Stimulated activated CD8-positive, alpha-beta memory T cell treated with anti-CD3 and anti-CD28 coated beads, Interleukin-7, amount 100 ng/mL, for 48 hours (primary cell): ENCODE measurements around the gene KATNAL1.
A peak's percentile ranks its signal among the peaks of the same experiment; 100 is the strongest.
"Not testable (repeated sequence)": the region's sequence is repeated elsewhere in the genome, so short reads cannot be mapped to it uniquely, and the experiment has no call there.

Source experiments
- DNase-seq, 2 donors: peaks; one replicate each; pipeline ENCODE4 v3.0.0-alpha.2; 2020; ENCODE audit warnings: low read depth in 1 of 2; ENCODE audit errors: extremely low read depth in 1 of 2

KATNAL1 gene

DNA sequence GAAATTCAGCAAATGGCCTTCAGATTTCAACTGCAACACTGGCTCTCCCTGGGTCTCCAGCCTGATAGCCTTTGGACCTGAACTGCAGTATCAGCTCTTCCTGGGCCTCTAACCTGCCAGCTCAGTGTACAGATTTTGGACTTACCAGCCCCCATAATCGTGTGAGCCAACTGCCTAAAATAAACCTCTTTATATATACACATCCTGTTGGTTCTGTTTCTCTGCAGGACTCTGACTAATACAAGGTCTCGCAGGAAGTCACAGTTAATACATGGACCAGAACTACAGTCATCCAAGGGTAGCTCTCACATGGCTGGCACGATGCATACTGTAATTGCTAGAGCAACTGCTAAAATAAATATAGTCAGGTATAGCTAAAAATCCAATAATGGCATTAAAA lies 85.1 kb downstream of the KATNAL1 start:
- DNase-seq: no peak

DNA sequence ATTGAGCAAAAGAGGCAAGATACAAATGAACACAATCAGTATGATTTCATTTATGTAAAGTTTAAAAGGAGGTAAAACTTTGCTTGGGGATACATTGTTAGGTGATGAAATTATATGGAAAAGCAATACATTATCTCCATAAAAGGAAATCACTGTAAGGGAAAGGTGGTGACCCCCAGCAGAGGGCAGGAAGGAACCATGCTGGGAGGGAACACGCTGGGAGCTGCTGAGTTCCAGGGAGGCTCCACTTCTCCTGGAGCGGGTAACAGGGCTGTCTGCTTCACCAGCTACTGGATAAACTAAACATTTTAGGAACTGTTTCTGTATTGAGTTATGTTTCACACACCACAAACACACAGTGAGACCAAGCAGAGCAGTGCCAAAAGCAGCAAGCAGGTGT lies 91.2 kb downstream of the KATNAL1 start:
- DNase-seq: no peak

DNA sequence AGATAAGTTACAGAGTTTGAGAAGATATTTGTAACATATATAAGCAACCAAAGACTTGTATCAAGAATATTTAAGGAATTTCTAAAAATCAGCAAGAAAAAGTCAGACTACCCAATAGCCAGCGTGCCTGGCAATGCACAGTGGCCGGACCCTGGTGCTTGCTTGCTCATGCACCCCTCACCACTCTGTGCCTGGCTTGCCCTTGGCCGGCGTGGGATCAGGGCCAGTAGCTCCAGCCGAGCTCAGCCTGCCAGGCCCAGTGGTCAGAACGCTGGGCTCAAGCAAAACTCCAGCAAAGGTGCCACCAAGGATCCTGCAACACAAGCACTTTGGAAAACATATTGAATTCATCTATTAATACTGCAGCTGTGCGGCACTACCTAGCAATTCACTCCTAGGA lies 95.1 kb downstream of the KATNAL1 start:
- DNase-seq: no peak

DNA sequence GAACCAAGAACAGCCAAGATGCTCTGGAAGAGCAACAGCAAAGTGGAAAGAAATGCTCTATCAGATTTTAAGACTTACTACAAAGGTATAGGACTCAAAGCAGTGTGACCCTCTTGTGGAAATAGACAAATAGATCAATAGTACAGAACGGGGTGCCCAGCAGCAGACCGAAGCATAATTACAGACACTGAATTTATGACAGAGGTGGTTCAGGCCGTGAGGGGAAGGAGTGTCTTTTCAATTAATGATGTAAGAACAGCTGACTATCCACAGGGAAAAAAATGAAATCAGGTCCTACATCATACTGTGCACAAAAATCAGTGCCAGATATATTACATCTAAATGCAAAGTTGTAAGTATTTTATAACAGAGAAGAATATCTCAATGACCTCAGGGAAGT lies 95.6 kb downstream of the KATNAL1 start:
- no peak for DNase-seq

DNA sequence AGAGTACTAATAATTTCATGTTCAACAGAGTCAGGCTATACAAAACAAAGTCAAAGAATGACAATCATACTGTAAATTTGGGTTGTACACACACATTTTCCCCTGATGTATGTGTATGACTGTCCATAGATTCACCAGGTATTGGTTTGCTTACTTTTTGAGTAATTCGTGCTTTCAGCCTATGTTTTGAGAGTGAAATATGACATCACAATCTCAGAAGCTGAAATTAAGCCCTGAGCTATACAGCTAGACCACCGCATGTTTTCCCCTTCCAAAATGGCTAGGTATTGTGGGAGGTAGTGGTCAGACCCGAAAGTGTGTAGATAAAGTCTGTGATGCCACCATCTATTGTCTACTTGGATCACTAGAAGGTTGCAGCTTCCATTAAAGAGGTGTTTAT lies 102.8 kb downstream of the KATNAL1 start:
- DNase-seq: peak in 1 of 2 donors; percentile 27

DNA sequence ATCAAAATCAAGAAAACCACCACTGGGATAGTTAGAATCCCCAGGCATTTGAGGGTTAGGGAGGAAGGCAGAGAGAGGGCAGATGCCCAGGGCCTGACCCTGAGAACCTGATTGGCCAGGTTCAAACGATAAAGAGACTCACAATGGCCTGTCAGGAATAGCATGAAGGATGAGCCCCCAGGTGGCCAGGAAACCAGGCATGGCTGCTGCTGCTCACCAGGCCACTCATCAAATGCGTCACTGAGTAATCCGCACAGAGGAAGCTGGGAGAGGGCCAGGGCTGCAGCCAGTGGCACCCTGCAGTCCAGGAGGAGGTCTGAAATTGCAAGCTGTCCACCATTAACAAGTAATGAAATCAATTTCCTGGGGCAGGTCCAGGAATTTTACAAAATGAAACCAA lies 111.3 kb downstream of the KATNAL1 start:
- DNase-seq: no peak

DNA sequence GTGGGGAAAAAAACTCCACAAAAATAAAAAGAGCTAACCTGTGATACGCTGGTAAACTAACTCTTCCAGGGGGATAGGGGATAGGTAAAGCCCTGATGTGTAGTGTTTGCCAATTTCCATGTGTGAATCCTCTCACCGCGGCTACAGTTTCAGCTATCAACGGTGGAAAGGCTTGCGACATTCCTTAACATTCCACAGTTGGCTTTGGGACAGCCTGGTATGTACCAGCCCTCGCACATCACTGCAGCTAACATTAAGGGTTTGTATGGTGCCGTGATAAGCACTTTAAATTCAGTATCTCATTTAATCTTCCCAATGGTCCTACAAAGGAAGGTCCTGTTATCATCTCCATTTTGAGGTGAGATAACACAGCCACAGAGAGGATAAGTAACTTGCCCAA lies 112.4 kb downstream of the KATNAL1 start:
- no peak for DNase-seq

DNA sequence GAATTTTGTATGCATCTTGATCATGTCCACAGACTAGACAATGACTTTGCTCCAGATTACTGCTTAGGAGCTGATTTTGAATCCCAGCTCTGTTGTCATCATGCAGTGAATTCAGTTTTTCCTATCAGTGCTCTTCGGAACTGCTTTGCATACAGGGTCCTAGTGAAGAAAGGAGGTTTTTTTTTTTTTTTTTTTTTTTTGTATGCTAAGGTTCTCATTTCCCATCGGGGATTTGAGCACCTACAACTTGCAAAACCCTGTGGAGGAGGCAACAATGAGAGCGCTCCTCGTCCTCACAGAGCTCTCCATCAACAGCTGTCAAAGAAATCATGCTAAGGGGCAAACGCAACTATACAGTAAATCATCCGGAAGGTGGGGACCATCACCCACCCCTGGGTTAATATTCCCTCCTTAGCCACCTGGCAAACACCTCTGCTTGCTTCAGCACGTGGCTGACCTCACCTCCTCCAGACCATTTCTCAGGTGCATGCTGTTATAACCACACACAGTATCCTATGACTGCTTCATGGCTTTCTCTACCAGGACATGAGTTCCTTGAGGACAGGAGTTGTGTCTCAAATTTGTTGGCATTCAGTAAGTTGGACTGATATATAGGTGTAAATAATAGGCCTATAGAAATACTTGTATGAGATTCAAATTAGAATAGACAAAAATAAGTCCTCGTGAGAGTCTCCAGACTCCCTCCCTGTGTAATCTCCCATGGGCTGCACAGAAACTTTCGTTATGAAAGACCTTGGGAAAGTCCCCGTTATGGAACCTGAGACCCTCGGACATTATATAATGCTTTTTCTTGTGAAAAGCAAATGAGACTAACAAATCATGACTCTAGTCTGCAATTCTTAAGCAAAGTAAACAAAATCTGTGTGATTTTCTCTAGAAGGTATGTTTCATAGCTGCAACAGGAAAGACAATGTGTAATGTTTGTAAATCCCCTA lies 113.8 kb downstream of the KATNAL1 start:
- DNase-seq: no peak

DNA sequence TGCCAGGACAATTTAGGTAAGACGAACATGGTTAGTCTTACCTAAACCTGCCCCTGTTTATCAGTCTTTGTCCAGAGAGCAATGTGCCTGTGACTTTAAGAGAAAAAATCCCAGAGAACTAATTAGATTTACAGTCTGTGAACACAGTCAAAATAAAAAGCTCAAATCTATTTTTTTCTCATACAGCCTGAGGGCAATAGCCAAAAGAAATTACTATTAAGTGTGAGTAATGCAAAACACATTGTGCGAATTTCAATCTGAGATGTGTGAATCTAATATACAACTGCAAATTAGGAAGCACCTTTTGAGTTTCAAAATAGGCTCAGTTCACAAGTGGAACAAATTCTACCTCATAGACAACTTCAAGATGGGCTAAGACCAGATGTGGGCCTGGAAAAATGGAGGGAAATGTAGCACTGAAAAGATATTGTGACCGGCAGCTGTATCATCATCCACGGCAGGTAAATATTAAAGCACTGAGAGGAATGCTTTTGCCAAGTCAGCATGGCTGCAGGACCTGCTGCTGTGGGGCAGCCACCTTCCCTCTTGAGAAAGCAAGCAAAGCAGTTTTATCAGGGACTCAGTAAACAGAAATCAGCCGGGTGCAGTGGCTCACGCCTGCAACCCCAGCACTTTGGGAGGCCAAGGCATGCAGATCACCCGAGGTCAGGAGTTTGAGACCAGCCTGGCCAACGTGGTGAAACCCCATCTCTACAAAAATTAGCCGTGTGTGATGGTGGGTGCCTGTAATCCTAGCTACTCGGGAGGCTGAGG lies 114.8 kb downstream of the KATNAL1 start:
- DNase-seq: no peak

DNA sequence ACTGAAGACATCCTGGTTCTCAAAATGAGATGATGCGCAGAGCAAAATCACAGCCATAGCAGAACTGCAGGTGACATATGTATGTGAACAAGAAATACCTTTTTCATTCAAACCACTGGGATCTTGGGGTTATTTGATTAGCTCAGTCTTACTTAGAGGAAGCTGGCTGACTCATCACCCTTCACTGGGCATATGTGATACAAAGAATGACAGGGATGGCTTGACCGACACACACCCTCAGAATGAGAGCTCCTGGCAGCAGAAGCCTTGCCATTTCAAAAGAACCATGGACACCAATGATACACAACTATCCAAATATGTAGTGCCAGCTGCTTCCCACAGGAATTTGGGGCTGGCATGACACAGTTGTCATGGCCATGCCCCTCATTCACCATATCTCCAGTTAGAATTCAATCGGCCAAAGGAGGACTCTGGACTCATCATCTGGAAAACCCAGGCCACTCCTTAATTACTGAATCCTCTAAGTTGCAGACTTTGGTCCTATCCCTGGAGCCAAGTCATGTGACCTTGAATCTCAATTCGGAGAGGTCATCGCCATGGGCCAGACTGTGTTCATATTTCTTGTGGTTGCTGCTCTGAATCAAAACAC lies 115.8 kb downstream of the KATNAL1 start:
- DNase-seq: no peak

DNA sequence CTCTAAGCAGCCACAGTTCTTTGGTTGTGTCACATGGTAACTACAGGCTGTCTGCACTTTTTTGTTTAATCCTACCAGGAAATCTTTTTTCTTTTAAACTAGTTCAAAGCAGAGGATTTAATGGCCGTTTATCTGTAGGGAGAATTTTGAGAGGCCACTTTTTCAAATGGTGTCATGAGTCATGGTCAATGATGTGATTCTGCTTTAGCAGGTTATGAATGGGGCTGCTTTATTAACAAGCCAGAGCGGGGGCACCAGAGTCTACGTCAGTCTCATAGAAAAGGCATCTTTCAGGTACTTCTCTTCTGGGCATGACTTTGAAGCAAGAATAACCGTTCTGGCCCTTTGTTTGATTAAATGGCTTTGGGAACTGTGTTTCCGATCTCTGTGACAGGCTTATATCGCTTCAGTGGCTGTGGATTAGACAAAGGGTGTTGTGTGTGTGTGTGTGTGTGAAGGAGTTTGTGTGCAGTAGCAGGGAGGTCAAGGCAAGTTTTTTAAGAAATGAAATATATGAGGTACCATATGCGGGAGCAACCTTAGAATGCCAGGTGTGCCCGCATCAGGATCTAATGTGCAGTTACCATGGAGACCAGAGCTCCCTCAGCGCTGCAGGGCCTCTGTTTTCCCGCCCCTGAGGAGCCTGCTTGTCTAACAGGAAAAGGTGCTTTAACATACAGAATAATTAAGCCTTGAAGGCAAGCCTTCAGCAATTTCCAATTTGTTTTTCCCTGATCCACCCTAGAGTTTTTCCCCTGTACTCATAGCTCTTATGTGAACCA lies 120.5 kb downstream of the KATNAL1 start:
- no peak for DNase-seq

DNA sequence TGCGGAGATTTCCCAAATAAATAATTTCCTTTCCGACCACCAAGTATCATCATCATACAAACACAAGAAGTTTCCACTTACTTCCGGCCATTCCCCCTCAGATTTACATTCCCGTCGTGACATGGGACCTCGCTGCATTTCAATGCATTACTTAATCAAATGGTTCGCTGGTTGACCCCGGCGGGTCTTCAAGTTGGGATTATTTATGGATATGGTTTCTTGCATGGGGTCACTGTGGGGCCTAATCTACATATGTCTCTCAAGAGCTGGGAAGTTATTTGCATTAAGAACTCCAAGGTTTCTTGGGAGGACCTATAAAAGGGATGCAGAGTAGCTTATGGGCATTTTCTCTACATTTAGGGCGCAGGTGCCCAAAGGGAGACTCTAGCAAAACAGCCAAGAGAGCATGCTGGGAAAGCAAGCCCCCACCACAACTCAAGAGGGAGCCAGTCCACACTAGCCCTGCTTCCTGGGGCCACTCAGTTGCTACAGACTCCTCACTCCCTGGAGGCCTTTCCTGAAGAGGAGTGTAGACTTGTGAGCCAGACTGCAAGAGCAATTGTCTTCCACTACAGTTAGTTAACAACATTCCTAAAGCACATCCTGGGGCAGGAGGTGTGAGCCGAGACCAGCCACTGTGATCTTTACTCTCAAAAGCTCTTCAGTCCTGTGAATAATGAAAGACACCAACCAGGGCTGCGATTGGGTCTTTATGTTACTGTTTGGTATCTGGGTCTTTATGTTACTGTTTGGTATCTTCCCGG lies 125.3 kb downstream of the KATNAL1 start:
- no peak for DNase-seq

DNA sequence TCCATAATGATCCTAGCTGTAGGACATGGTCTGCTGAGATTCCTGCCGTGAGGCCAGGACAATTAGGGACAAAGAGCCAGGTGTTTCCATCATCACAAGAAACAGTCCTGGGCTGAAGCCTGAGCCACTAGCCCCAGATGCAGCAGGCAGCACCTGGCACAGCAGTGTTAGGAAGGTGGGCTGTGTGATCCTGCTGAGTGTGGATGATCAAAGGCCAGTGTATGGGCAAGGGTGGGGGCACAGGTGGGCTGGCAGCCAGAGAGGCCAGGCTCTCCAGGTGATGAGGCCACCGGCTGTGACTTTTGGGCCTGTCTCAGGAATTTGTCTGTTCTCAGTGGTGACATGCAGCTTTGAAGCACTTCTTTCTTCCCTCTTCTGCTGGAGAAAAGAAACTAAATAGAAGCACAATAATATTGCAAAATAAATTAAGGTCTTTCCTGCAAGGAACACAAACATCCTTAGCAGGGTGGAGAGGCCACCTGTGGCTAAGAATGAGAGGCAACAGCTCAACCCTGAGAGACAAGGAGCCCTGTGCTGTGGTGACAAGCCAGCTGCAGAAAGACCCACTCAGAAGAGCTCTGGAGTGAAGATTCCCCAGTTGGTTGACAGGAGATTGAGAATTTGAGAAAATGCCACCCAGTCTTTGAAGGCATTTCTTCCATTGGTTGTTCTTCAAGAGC lies 127.6 kb downstream of the KATNAL1 start:
- DNase-seq: no peak

DNA sequence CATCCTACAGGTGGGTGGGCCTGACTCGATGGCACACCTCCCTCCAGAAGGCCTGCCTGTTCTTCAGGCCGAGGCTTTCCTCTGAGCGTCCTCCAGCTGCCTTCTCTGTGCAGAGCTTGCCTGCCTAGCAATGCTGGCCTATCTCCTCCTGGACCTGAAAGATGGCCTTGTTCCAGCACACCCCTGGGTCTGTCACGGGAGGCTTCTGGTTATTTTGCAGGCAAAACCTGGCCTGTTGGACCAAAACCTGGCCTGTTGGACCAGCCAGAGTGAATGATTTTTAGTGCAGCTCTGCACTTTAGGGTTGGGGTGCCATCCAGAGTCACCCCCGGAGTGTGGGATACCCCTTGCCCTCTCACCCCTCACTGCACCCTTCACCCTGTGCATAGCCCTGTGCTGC lies 128.4 kb downstream of the KATNAL1 start:
- no peak for DNase-seq

DNA sequence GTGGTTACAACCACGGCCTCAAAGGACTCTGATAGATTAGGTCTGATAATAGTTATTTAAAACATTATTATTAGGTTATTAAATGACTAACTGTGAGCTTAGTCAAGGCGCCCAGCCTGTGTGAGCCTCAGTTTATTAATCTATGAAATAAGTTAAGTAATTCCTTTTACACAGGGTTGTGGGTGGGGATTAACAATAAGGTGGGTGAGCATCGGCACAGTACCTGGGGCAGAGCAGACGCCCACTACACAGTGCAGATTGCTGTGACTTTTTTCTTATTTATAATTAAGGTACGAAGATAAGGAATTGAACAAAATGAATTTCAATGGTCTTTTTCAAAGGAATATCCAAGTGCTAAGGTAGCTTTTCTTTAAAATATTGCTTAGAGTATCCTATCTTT lies 132.2 kb downstream of the KATNAL1 start:
- no peak for DNase-seq

DNA sequence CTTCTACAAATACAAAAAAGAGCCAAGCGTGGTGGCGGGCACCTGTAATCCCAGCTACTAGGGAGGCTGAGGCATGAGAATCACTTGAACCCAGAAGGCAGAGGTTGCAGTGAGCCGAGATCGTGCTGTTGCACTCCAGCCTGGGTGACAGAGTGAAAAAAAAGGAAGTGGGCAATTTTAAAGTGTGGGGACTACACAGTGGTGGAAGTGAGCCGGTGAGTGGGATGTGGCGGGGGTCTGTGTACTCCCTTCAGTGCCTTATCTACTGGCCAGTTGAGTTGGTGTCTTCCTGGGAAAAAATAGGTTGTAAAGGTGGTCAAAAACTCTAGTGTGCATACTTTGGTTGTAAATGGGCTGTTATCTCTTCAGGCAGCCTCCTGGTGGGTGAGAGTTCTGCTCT lies 133.1 kb downstream of the KATNAL1 start:
- DNase-seq: not testable (repeated sequence)

DNA sequence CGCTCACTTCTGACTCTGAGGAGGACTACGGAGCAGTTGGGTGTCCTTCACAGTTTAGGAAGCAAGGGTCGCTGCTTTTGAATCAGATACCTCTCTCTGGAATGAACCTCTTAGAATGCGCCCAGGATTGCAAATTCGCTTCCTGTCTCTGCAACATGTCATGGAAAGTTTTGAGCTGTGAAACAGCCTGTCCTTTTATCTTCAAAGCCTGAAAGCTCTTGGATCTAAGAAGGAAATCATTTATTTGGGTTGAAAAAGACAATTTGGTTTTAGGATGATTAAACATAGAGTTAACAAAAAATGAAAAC lies 134.1 kb downstream of the KATNAL1 start:
- no peak for DNase-seq

DNA sequence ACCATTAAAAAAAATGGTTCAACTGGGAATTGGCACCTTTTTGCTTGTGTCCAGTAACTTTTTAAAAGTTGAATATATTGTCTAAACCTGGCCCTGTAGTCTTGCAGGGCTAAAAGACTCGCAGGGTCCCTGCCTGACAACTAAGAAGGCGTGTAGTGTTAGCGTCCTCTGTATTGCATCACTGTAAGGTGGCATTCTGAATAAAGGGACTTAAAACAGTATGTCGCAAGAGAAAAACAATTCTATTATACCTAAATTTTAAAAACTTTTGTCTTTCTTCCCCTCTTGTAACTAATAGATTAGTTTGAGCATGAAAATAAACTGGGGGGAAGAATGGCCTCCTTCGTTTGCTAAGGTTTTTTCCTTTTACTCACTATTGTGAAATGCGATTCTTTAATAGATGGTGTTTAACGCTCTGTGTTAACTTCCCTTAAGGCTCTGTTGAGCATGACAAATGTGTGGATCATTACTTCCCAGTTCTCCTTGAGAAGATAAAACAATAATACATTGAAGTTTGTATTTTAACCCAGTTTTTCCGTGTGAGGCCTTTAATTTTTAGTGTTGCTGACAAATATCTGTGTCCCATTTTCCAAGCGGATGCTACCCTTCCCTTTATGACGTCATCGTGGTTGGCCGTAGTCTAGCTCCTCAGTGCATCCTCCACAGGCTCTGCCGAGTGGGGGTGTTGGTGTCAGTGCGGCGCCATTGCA lies 134.6 kb downstream of the KATNAL1 start:
- DNase-seq: no peak

DNA sequence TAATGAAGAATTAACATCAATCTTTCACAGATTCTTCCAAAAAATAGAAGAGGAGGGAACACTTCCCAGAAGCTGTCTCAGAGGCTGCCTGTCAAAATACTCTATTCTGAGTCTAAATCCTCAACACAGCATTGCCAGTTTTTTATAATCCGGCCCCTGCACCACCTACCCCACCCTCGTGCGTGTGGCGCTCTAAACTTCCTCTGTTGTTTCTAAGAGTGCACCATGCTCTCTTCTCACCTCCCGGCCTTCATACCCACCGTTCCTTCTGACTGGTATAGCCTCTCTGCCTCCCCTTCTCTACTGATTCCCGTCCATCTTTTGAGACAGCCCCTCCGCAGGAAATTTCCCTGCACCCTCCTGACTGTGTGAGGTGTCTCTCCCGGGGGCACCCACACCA lies 136.8 kb downstream of the KATNAL1 start:
- DNase-seq: no peak
